Embryonic facial prominence (tissue), 1 donor: ENCODE data around the gene SP8.
A peak's percentile ranks its signal among the peaks of the same experiment; 100 is the strongest.

Source experiments
- DNase-seq: peaks from one replicate; pipeline ENCODE4 v3.0.0-alpha.2; 2016; ENCODE audit errors: extremely low spot score

Gene SP8

DNA sequence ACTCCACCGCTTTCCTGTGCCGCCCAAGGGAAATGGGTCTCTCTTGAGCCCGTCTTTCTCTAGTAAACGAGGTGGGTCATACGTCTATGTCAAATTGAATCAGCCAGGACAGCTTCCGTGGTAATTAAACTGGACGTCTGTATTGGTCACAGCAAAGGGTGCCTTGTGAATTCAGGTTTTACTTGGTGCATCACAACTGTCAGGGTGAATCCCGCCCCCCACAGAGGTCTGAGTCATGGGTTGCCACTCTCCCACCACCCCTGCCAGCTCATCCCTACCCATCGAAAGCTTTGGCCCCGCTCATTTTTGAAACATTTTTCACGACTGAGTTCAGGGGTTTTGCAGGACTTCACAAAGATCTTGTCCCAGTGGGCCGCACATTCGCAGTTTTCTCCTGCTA, 8.0 kb upstream of the SP8 start:
- no peak for DNase-seq

DNA sequence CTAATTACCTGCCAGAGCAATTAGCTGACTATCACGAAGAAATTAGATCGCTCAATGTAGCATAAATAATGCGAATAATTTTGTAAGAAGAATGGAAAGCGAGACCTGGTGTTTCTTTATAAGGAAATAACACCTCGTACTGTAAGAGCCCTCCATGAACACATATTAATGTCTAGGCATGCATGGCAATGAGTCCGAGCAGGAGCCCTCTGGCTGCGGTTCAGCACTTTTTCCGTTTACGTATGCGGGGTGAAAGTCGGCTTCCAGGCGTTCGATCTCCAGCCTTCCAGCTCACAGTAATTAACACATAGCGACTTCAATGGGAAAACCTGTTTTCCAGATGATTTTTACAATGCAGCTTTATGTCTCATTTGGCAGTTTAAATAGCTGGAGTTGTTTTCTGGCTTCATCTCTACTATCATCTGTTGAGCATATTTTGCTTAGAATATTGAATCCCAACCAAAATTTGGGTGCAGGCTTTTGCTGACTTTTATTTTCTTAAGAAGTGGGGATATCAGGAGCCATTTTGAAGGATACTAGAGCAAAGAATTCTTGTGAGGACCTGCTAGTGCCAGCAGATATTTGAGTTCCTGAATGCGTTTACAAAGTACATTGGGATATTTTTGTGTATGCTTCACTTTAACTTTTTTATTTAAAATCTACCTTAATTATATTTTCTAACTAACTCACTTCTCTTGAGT, 7.2 kb upstream of the SP8 start:
- peak; percentile 18 for DNase-seq

DNA sequence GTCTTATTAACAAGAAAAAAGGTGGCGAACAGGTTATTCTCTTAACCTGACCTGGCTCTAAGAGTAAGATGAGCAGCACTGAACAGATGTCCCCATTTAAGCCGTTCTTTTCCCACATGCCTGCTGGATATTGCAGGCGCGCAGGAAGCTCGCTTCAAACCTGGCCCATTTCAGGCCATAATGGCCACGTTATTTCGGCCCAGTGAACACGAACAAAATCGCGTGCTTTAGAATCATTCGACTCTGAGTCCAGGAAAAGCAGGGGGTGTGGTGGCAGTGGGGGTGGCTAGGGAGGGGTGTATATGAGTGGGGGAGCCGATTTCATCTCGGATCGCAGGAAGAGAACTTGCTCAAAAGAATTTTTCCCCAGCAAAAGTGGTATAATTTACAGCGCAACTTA, 6.6 kb upstream of the SP8 start:
- peak; percentile 9 for DNase-seq

DNA sequence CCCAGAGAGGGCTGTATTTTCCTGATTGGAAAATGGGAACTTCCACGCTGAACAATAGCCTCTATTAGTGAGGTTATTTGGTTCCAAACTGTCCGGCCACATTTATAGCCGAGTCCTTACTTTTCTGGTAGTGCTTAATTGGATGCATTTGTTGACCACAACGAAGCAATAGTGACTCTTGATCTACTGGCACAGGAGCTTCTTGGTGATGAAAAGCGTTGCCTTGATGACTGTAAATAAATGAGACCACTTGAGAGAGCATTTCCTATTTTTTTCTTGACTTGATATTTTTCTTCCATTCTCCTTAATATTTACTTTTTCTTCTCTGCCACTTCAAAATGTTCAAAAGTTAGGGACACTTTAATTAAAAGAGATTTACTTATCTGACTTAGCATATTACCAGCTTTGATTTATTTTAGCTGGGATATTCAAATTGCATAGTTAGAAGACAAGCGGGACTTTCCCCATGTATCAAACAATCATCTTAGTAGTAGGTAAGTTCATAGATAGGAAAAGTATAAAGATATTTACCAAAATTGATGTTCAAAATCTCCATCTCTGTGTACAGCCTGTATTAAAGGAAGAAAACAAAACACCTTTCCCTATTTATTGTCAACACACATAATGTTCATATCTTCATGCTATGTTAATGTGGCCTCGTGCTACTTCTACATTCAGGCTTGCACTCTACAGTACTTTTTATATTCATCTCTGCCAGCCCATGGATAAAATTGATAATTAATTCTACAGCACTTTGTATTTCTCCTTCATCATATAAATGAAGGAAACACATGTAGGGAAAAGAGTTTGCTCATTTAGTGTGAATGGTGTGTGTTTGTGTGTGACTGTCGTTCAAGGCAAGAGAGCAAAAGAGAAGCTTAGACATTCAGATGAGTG, 5.1 kb upstream of the SP8 start:
- DNase-seq, result no peak

DNA sequence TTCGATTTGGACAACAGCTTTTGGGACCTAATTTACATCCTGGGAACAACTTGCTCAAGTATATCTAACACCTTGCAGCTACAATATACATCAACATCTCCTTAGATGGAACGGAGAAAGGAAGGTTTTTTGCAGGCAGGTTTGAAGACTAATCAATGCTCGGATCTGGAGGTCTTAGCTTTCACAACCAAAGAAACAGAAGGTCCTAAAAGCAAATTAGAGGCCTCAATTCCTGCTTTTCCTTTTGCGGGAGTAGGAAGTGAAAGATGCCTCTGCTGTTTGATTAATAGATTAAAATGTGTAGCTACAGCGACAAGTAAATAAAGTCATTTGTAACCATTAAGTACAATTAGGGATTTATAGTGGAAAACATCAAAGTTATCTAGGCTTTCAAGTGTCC, 3.7 kb upstream of the SP8 start:
- no peak for DNase-seq

DNA sequence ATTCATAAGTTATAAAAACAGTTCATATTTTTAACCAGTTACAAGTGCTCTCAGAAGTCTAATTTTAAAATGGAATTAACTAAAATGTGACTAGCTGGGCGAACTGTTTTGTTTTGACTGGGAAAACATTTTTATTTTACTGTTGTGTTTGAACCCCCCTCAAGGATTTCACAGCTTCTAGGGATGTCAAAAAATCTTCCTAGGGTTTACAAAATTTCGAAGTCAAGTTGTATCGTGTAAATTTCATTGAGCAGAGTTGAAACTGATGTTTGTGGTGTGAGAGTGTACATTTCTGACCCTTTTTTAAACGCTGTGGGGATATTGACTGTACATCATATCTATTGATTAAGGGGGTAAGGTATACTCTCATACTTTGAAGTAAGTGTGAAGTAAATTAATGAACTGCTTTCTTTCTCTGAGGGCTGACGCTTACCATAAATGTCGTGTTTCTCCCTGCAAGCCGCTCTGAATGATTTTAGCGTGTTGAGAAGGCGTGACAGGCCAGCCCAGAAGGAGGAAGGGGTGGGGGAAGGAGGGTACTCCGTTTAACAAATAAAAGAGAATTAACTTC, 1.8 kb upstream of the SP8 start:
- no peak for DNase-seq

DNA sequence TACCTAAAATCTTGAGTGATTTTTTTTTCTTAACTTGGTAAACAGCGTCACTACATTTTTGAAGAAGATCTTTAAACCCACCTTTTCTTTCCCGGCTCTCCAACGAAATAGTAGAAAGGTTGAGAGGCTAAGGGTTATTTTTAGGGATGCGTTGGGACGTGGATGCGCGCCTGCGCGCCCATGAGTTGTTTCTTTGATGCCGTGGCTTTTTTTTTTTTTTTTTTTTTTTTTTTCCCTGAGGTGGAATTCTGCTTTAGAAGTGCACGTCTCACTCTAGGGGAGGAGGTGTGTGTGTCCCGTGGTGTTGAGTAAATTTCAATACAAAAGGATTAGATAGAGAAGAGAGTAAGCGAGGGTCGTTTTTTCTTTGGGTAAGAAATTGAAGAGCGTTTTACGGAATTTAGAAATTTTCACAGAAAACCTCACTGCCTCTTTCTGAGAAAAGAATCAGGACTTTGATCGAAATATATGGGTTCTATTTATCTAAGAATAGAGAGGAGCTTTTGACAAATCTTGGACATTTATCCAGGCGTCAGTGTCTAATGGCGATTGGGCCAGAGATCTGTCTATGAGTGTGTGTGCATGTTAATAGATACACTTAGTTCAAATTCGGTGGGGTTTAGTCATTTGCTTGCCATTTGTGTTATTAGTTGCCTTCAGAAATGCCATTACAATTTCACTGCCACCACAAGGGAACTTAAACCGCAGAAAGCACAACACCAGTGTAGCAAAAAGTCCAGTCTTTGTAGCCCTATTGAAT, 1.2 kb upstream of the SP8 start:
- DNase-seq, result no peak

DNA sequence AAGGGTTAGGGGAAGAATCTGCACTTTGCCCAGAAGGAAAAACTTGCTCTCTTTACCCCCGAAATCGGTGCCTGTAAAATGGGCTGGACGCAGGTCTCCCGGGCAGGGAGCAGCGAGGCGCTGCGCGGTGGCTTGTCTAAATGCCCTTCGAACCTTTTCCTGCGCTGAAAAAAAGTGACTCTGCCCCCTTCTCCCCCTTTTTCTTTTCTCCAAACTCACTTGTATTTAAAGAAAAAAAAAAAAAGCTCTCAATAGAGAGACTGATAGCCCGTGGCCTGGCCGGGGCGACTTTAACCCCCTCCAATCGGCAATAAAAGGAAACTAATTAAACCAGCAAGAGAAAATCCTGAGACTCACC, 286 bp downstream of the SP8 start:
- DNase-seq, result no peak

DNA sequence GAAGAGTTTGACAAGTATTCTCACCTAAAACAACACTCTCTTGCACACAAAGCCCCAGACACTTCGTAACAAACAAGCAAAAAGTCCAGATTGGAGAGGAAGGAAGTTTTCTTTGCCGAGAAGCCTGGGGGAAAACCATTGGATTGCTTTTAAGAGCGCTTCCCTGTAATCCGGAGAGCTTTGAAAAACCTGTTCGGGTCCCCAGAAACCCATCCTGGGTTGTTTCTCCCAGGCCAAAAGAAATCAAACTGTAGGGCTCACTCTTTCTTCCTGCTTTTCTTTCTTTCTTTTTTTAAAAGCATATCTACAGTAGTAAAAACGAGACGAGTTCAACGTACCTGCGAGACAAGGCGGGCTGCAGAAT, 655 bp downstream of the SP8 start:
- no peak for DNase-seq

DNA sequence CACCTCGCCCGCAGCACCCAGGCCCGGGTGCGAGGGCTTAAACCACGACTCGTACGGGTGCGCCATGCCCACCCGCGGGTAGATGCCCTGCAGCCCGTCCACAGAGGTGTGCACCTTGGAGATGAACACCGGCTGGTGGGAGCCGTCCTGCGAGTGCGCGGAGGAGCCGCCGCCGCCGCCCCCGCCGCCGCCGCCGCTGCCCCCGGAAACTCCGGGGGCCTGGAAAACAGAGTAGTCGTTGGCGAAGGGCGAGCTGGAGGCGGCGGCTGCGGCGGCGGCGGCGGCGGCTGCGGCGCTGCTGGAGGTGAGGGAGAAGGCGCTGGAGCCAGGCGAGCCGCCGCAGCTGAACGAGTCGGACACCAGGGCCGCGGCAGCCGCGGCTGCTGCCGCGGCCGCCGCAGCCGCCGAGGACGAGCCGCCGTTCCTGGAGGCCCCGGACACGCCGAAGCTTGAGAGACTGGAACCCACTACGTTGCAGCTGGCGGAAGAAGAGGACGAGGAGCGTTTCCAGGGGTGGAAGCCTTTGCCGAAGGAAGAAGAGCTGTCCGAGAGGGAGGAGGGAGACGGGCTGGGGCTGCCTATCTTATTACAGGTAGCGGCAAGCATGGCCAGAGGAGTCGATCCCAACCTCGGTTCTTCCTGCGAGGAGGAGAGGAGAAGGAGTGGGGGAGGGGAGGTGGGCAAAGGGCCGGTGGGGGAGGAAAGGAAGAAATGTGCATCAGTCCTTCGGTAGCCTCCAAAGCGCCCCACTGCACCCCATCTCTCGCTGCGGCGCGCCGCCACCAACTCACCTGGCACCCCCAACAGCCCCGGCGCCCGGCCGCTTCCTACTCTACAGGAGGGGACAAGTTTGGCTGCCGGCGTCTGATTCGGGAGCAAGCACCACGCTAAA, 1.3 kb downstream of the SP8 start:
- no peak for DNase-seq

DNA sequence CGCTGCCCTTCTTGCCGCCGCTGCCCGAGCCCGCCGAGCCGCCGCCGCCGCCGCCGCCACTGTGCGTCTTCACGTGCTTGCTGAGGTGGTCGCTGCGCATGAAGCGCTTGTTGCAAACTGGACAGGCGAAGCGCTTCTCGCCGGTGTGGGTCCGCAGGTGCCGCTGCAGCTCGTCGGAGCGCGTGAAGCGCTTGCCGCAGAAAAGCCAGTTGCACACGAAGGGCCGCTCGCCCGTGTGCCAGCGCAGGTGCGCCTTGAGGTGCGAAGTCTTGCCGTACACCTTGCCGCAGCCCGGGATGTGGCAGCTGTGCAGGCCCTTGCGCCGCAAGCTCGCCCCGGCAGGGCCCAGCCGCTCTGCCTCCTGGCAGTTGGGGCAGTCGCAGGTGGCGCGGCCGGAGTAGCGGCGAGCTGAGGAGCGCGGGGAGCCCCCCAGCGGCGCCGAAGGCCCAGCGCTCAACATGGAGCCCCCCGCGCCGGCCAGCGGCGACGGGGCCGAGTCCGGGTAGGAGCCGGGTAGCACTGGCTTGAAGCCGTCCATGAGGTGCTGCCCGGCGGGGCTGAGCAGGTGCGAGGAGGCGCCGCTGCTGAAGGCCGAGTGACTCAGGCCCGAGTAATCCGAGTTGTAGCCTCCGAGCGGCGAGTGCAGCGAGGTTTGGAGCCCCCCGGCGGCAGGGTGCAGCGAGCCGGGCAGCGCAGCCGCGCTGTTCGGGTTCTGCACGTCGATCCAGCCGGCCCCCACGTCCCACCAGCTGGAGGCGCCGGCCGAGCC, 2.1 kb downstream of the SP8 start:
- no peak for DNase-seq

DNA sequence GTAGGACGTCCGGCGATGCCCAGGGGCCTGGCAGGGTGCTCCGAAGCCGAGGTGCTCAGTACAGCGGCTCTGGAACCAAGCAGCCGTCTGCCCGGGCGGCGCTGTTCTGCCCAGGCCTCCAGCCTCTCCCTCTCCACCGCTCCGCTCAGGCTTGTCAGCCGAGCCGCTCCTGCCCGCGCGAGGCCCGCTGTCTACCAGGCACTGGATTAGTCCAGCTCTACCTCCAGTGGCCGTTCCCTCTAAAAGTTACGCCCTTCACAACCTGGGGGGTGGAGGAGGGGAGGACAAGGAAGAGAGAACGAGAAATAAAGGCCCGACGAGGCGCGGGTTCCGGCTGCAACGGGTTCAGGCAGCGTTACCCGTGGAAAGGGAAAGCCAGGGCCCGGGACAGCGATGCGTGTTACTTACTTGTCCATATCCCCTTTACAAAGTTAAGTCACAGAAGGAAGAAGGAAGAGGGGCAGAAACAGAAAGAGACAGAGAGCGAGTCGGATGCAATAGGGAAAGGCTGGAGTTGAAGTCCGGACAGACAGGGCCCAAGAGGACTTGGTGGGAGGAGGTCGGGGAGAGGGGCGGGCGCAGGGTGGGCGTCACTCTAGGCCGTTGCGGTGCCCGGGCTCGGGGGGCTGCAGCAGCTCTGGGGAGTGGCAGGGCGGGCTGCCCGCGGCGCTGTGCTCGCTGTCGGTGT, 2.8 kb downstream of the SP8 start:
- no peak for DNase-seq

DNA sequence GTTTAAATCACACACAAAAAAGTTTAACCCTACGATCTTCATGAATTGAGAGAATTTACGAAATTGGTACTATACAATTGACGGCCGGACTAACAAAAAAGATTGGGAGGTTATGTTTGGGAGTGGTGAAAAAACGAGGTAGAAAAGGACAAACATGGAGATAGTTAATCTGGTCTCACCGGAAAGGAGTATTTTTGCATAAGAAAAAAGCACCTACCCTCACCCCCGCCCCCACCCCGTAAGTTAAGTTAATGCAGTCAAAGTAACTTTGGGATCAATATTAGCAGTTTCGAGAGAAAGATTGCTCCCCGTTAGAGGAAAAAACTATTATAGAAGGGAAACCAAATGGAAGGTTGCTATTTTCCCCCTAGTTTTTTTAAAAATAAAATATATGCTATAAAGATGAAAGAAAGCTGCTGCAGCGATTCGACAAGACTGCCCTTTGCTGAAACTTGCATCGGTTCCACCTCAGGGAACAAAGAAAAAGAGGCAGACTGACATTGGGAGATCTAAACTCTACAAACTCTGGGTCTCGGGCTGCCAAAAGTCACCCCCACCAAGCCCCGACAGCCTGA, 3.5 kb downstream of the SP8 start:
- no peak for DNase-seq

DNA sequence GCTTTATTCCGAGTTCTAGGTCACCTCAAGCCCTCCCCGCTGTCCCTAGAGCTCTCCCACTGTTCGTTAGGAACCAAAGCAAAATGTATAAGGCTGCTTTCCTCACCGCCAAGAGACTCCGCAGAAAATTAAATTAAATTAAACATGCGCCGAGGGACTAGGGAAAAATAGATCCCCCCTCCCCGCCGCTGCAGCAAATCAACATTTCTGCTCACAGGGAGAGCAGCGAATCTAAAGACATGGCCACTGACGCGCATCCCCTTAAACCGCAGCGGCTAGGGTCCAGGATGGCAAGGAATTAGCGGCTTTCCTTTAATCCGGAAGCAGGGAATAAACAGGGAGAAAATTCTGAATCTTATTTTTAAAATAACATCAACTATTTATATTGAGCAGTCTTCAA, 7.6 kb downstream of the SP8 start:
- DNase-seq, result no peak

DNA sequence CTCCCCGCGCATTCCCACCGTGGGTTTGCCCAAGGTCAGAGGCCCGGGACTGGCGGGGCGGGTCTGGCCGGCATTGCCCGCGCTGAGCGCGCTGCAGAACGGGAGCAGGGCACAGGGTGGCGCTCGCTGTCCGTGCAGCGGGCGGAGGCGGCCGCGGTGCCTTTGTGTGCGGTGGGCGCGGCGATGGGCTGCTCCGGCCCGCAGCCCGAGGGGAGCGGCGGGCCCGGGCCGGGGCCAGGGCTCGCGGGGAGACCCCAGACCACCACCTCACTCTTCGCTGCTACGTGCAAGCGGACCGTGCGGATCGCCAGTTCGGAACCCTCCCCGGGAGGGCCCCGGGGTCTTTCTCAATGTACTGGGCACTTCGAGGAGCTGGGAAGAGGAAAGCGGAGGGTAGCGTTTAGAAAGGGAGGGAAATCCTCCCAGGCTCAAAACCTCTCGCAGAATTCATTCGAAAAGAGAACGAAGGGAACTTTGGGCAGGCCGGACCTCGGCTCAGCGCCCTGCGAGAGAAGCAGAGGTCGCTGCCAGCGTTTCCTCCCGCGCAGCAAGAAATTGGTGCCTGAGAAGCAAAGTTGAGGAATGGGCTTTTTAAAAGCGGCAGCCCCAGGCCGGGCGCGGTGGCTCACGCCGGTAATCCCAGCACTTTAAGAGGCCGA, 8.5 kb downstream of the SP8 start:
- DNase-seq, result no peak

DNA sequence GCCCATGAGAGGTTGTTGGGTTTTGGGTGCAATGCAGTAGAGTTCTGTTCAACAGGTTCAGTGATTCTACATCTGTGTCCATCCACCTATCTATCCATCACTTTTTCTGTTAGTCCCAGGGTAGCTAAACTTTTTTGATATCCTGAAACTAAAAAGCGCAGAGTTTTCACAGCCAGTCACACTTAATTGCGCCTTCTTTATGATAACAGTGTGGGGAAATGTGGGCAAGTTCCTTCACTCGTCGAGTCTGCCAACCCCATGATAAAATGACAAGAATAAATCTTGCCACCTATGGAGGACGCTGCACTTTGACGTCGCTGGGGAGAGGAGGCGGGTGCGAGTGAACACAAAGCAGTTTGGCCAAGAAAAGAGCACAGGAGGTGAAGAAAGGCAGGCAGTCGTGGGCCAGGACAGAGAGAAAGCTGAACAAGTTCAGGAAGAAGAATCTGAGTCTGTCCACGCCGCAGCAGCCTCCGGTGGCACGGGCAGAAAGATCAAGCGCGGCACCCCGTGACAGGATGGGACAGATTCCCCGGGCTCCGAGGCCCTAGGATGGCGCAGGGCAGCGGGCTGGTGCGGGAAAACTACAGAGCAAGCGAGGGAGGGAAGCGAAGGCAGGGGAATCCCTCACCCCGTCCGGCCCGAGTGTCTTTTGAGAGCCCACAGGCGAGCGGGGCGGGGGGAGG, 9.2 kb downstream of the SP8 start:
- DNase-seq, result no peak

DNA sequence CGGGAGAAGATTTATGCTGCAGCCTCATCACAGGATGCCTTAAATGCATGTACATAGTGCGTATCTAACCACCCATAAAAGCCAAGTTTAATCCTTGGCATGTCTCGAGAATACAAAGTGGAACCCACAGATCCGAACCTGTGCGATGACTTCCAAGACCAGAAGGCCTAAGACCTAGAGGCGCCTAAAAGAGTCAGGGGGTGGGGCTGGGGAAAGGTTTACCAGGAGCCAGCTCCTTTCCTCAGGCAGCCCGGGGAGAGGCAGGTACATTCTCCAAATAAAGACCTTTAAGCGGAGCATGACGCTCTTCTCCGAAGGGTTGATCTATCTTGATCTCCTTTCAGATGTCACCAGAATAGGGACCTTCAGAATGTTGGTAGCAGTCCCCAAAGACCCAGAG, 9.7 kb downstream of the SP8 start:
- DNase-seq, result no peak

DNA sequence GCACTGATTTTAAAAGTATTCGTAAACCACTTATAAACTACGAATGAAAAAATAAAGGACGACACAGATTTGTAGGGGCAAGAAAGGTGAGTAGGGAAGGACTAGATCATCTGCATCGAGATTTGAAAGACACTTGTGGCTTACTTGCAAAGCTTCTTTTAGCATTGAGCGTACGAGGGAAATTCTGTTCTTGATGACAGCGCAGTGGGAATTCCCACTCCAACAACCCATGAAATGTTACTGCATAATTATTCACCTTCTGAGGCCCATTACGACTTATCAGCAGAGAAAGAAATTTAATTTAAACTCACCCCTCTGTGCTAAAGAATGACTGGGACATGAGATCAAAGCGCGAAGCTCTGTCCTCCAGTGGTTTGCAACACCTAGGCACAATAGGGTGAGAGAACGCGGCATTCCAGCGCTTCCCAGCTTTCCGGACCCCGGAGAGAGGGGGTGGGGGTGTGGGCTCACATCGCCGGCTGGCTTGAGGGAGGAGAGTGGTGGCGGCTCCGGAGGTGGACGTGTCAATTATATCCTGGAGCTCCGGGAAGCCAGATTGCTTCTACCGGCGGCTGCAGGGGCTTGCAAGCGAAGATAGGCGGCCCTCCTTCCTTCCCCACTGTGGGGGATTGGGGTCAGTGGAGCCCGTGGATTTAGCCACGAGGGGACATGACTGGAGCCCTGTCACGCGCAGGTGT, 10.3 kb downstream of the SP8 start:
- no peak for DNase-seq
